ENCODE measurements around the gene WNT1. TPM values are rescaled to one million over a fixed set of nuclear protein-coding genes. Genes with fewer than 3 reads are reported as not detected.
A peak's percentile ranks its signal among the peaks of the same experiment; 100 is the strongest.

Gene WNT1
- total RNA-seq (2011; cell fraction: chromatin; rRNA removed; ENCODE audit: low replicate concordance): not detected in 2 replicates
- not detected in 2 replicates for total RNA-seq (2011; cell fraction: nucleolus; rRNA removed)
- total RNA-seq (2011; cell fraction: nucleoplasm; rRNA removed): not detected in 2 replicates
- total RNA-seq (2014; rRNA removed) (not detected in 2 replicates), total RNA-seq (2014; rRNA removed; fragmentation: Illumina TruSeq; extraction: Trizol) (not detected in 2 replicates), total RNA-seq (2015; rRNA removed; fragmentation: Illumina TruSeq; extraction: Trizol) (not detected in 2 replicates), total RNA-seq (2021) (not detected in 2 replicates), polyA plus RNA-seq (2011; rRNA removed) (not detected in 2 replicates), polyA plus RNA-seq (2014; fragmentation: Illumina TruSeq; extraction: Trizol) (not detected in 2 replicates), polyA plus RNA-seq (2014; fragmentation: Nextera tagmentation; extraction: Ambion mirVana) (not detected), polyA plus RNA-seq (2014; rRNA removed) (0.38 TPM in 1 of 2 replicates, not detected in the other), polyA minus RNA-seq (2011; rRNA and poly(A)+ RNA removed) (not detected in 2 replicates), Bru-seq, nascent RNA (not detected), BruChase-seq, experiment 1, labeled RNA remaining after a 2-hour chase (not detected), BruChase-seq, experiment 2, labeled RNA remaining after a 6-hour chase (not detected)
- not detected in 2 replicates for polyA plus RNA-seq (2011; cell fraction: cytosol; rRNA removed)
- not detected in 2 replicates for polyA plus RNA-seq (2011; cell fraction: nucleus; rRNA removed)
- not detected in 2 replicates for polyA plus RNA-seq (2012)
- polyA minus RNA-seq (2011; cell fraction: cytosol; rRNA and poly(A)+ RNA removed): not detected in 2 replicates
- polyA minus RNA-seq (2011; cell fraction: nucleus; rRNA and poly(A)+ RNA removed): not detected in 2 replicates
- long read RNA-seq, experiment 1: 0 reads
- long read RNA-seq, experiment 2: 0 reads
- long read RNA-seq, experiment 3: 0 reads

DNA sequence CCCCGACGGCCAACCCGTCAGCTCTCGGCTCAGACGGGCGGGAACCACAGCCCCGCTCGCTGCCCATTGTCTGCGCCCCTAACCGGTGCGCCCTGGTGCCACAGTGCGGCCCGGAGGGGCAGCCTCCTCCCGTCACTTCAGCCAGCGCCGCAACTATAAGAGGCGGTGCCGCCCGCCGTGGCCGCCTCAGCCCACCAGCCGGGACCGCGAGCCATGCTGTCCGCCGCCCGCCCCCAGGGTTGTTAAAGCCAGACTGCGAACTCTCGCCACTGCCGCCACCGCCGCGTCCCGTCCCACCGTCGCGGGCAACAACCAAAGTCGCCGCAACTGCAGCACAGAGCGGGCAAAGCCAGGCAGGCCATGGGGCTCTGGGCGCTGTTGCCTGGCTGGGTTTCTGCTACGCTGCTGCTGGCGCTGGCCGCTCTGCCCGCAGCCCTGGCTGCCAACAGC is at the start of gene WNT1:
WNT1 (plus strand) TSS at position 32 of the 450 bp plus-strand sequence; CDS start at position 361, 329 bp downstream.
- ATAC-seq: no peak
- H3K4me1 ChIP-seq (replicated peaks in 1 of 2; ENCODE audit: control insufficient read depth in 2 of 2, insufficient read depth in 2 of 2, low read length in 2 of 2): peaks cover 10 to 53% of the 10 kb centered on the region in 2 experiments; a peak in 4 of 5 replicates
- in situ Hi-C loops (cut with MboI): no loop called here
- no peak for FAIRE-seq
- intact Hi-C loops (cut with micrococcal nuclease): loop anchor here (10.0 kb wide), 1 partner anchor 366 kb away; the partner anchor contains the start of gene DNAJC22
- TF ChIP-seq ZNF3 (CRISPR knock-in tag; IDR thresholded peaks at IDR 0.05) (no peak), ZNF133 (CRISPR knock-in tag; IDR thresholded peaks at IDR 0.05) (no peak), COPS2 (conservative IDR thresholded peaks at IDR 0.05) (no peak), NFYB (IDR thresholded peaks at IDR 0.05; ENCODE audit: extremely low read depth, insufficient read length) (no peak), FOXJ2 (tag; IDR thresholded peaks at IDR 0.05) (no peak), RBFOX2 (IDR thresholded peaks at IDR 0.05; ENCODE audit: low read depth, low read length) (no peak), EP400 (IDR thresholded peaks at IDR 0.05) (no peak), HNRNPL (IDR thresholded peaks at IDR 0.05; ENCODE audit: low read depth, low read length) (peak; percentile 69; the same call in 1 of the 2 replicates), SMARCE1 (IDR thresholded peaks at IDR 0.05) (no peak), BRCA1 (IDR thresholded peaks at IDR 0.05) (no peak), BRCA1 (CRISPR knock-in tag; IDR thresholded peaks at IDR 0.05) (peak; percentile 86; the same call in 1 of the 2 replicates), NONO (IDR thresholded peaks at IDR 0.05; ENCODE audit: low read depth in 2 of 2, low read length in 1 of 2) (no peak), PPARD (CRISPR knock-in tag; IDR thresholded peaks at IDR 0.05) (no peak), DMBX1 (CRISPR knock-in tag; IDR thresholded peaks at IDR 0.05; ENCODE audit: borderline replicate concordance) (no peak), PCBP1 (IDR thresholded peaks at IDR 0.05; ENCODE audit: low read depth, low read length, poor library complexity, severe bottlenecking) (peak; percentile 56)
- TF ChIP-seq, protein P1, sequence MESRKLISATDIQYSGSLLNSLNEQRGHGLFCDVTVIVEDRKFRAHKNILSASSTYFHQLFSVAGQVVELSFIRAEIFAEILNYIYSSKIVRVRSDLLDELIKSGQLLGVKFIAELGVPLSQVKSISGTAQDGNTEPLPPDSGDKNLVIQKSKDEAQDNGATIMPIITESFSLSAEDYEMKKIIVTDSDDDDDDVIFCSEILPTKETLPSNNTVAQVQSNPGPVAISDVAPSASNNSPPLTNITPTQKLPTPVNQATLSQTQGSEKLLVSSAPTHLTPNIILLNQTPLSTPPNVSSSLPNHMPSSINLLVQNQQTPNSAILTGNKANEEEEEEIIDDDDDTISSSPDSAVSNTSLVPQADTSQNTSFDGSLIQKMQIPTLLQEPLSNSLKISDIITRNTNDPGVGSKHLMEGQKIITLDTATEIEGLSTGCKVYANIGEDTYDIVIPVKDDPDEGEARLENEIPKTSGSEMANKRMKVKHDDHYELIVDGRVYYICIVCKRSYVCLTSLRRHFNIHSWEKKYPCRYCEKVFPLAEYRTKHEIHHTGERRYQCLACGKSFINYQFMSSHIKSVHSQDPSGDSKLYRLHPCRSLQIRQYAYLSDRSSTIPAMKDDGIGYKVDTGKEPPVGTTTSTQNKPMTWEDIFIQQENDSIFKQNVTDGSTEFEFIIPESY (CRISPR knock-in tag; IDR thresholded peaks at IDR 0.05): 0 out of 2 replicates have a peak, but pooled peaks have one; percentile 16
- TF ChIP-seq, protein P2, sequence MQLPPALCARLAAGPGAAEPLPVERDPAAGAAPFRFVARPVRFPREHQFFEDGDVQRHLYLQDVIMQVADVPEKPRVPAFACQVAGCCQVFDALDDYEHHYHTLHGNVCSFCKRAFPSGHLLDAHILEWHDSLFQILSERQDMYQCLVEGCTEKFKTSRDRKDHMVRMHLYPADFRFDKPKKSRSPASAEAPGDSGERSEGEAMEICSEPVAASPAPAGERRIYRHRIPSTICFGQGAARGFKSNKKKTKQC (CRISPR knock-in tag; IDR thresholded peaks at IDR 0.05): no peak
- H3K27me3 ChIP-seq (ENCODE audit: control insufficient read depth in 2 of 2, insufficient read depth in 2 of 2, low read length in 2 of 2): peaks cover 44 to 48% of the 10 kb centered on the region in 2 experiments; a peak in 4 of 5 replicates
- ChIA-PET POLR2A (interaction anchor here (0.5 kb wide), 1 partner anchor 296 kb away, joined by 3 read pairs; no protein-coding TSS in a partner anchor), CTCF (ENCODE audit: low intra/inter-chr PET ratio) (interaction anchor here (0.7 to 1.2 kb wide), 3 partner anchors 10 to 66 kb away, joined by 3 to 5 read pairs (median 5); no protein-coding TSS in a partner anchor)
- DNase-seq (ENCODE audit: extremely low read depth in 1 of 4, low spot score in 3 of 4): no peak
- 57% methylated on average over 8 of the region's 45 CpGs for WGBS (ENCODE audit: insufficient coverage, low coverage, missing lambda C conversion rate)
- no peaks in the 10 kb centered on the region for H3K36me3 ChIP-seq (ENCODE audit: control insufficient read depth, insufficient read depth, low read length)
- peaks cover 3% of the 10 kb centered on the region for H3K9me1 ChIP-seq (ENCODE audit: control insufficient read depth, insufficient read depth, low read length)
- peak within 1 kb of the TSS; percentile 9; the same call in 1 of the 2 replicates for H3K4me2 ChIP-seq (ENCODE audit: insufficient read depth, low read length)
- H3K27ac ChIP-seq (ENCODE audit: extremely low read depth, low read depth, low read length): no peak within 1 kb of the TSS
- no peak within 1 kb of the TSS for H3K4me3 ChIP-seq
- H4K20me1 ChIP-seq (replicated peaks; ENCODE audit: control insufficient read depth, insufficient read depth, low read length): no peaks in the 10 kb centered on the region; the same call in none of the 2 replicates
- peak within 1 kb of the TSS; percentile 51 for H2AFZ ChIP-seq (ENCODE audit: low read depth, low read length)
- H3K9me3 ChIP-seq (replicated peaks; ENCODE audit: control insufficient read depth, insufficient read depth, low read depth, low read length): no peaks in the 10 kb centered on the region
- BruUV-seq (replicated peaks): no TSS peak
- no peaks in the 10 kb centered on the region for H3K79me2 ChIP-seq (ENCODE audit: control insufficient read depth, insufficient read depth, low read length)
- peak within 1 kb of the TSS; percentile 14 to 17; a peak in 1 of 4 replicates for H3K9ac ChIP-seq (ENCODE audit: insufficient read depth in 1 of 2, low read depth in 2 of 2, low read length in 2 of 2)

Measured in K562 (cell line).